ENCODE data around the gene KIR2DL1.
"Not testable (repeated sequence)": the region's sequence is repeated elsewhere in the genome, so short reads cannot be mapped to it uniquely, and the experiment has no call there.

Gene KIR2DL1

GRCh38 chr19:54769646-54770045, at the start of gene KIR2DL1:
KIR2DL1 (plus strand) TSS chr19:54769793; CDS start chr19:54769851, 58 bp downstream.
- in situ Hi-C loops (cut with HindIII; ENCODE audit: low pct_unique_long_range_greater_than_20kb, low sequenced_read_pairs); DNase-seq (ENCODE audit: low read depth in 1 of 2, low spot score in 1 of 2): not testable (repeated sequence)

- in situ Hi-C loops (cut with HindIII; ENCODE audit: low pct_unique_long_range_greater_than_20kb, low sequenced_read_pairs) = no loop called here
- DNase-seq (ENCODE audit: low read depth in 1 of 2, low spot score in 1 of 2) = no peak
- TF ChIP-seq JUND (IDR thresholded peaks at IDR 0.05; ENCODE audit: low read depth) = no peak
Observed at GRCh38 chr19:54724142-54724541, 45.5 kb upstream of the KIR2DL1 start, which contains the start of gene KIR3DL3. KIR3DL3 (plus strand) TSS chr19:54724442; CDS start chr19:54724497, 55 bp downstream.

- no peak for DNase-seq (ENCODE audit: low read depth in 1 of 2, low spot score in 1 of 2)
- TF ChIP-seq JUND (IDR thresholded peaks at IDR 0.05; ENCODE audit: low read depth) = no peak
- in situ Hi-C loops (cut with HindIII; ENCODE audit: low pct_unique_long_range_greater_than_20kb, low sequenced_read_pairs) = no loop called here
Observed at GRCh38 chr19:54724644-54725043, 44.9 kb upstream of the KIR2DL1 start.

- no peak for DNase-seq (ENCODE audit: low read depth in 1 of 2, low spot score in 1 of 2)
- in situ Hi-C loops (cut with HindIII; ENCODE audit: low pct_unique_long_range_greater_than_20kb, low sequenced_read_pairs) = no loop called here
- TF ChIP-seq JUND (IDR thresholded peaks at IDR 0.05; ENCODE audit: low read depth) = no peak
Observed at GRCh38 chr19:54725321-54725720, 44.3 kb upstream of the KIR2DL1 start.

GRCh38 chr19:54727562-54727961, 42.0 kb upstream of the KIR2DL1 start:
- no peak for TF ChIP-seq JUND (IDR thresholded peaks at IDR 0.05; ENCODE audit: low read depth)
- no peak for DNase-seq (ENCODE audit: low read depth in 1 of 2, low spot score in 1 of 2)
- in situ Hi-C loops (cut with HindIII; ENCODE audit: low pct_unique_long_range_greater_than_20kb, low sequenced_read_pairs) = no loop called here

GRCh38 chr19:54728167-54728566, 41.4 kb upstream of the KIR2DL1 start:
- no peak for TF ChIP-seq JUND (IDR thresholded peaks at IDR 0.05; ENCODE audit: low read depth)
- in situ Hi-C loops (cut with HindIII; ENCODE audit: low pct_unique_long_range_greater_than_20kb, low sequenced_read_pairs) = no loop called here
- DNase-seq (ENCODE audit: low read depth in 1 of 2, low spot score in 1 of 2) = no peak

GRCh38 chr19:54729416-54730188, 40.0 kb upstream of the KIR2DL1 start:
- no peak for TF ChIP-seq JUND (IDR thresholded peaks at IDR 0.05; ENCODE audit: low read depth)
- no peak for DNase-seq (ENCODE audit: low read depth in 1 of 2, low spot score in 1 of 2)
- in situ Hi-C loops (cut with HindIII; ENCODE audit: low pct_unique_long_range_greater_than_20kb, low sequenced_read_pairs) = no loop called here

GRCh38 chr19:54731191-54731590, 38.4 kb upstream of the KIR2DL1 start:
- DNase-seq (ENCODE audit: low read depth in 1 of 2, low spot score in 1 of 2) = no peak
- in situ Hi-C loops (cut with HindIII; ENCODE audit: low pct_unique_long_range_greater_than_20kb, low sequenced_read_pairs) = no loop called here
- TF ChIP-seq JUND (IDR thresholded peaks at IDR 0.05; ENCODE audit: low read depth) = no peak

GRCh38 chr19:54738306-54738705, 31.3 kb upstream of the KIR2DL1 start, which contains the start of gene KIR2DL3:
KIR2DL3 (plus strand) TSS chr19:54738513; CDS start chr19:54738546, 33 bp downstream.
- in situ Hi-C loops (cut with HindIII; ENCODE audit: low pct_unique_long_range_greater_than_20kb, low sequenced_read_pairs); DNase-seq (ENCODE audit: low read depth in 1 of 2, low spot score in 1 of 2): not testable (repeated sequence)

GRCh38 chr19:54738715-54739114, 30.9 kb upstream of the KIR2DL1 start:
- TF ChIP-seq JUND (IDR thresholded peaks at IDR 0.05; ENCODE audit: low read depth) = no peak
- no peak for DNase-seq (ENCODE audit: low read depth in 1 of 2, low spot score in 1 of 2)
- in situ Hi-C loops (cut with HindIII; ENCODE audit: low pct_unique_long_range_greater_than_20kb, low sequenced_read_pairs) = no loop called here

- TF ChIP-seq JUND (IDR thresholded peaks at IDR 0.05; ENCODE audit: low read depth) = no peak
- no peak for DNase-seq (ENCODE audit: low read depth in 1 of 2, low spot score in 1 of 2)
- in situ Hi-C loops (cut with HindIII; ENCODE audit: low pct_unique_long_range_greater_than_20kb, low sequenced_read_pairs) = no loop called here
Observed at GRCh38 chr19:54739587-54740497, 29.8 kb upstream of the KIR2DL1 start.

GRCh38 chr19:54741950-54742349, 27.6 kb upstream of the KIR2DL1 start:
- DNase-seq (ENCODE audit: low read depth in 1 of 2, low spot score in 1 of 2); in situ Hi-C loops (cut with HindIII; ENCODE audit: low pct_unique_long_range_greater_than_20kb, low sequenced_read_pairs): not testable (repeated sequence)

GRCh38 chr19:54744080-54744479, 25.5 kb upstream of the KIR2DL1 start:
- DNase-seq (ENCODE audit: low read depth in 1 of 2, low spot score in 1 of 2); in situ Hi-C loops (cut with HindIII; ENCODE audit: low pct_unique_long_range_greater_than_20kb, low sequenced_read_pairs): not testable (repeated sequence)

GRCh38 chr19:54747614-54748322, 21.8 kb upstream of the KIR2DL1 start:
- DNase-seq (ENCODE audit: low read depth in 1 of 2, low spot score in 1 of 2); in situ Hi-C loops (cut with HindIII; ENCODE audit: low pct_unique_long_range_greater_than_20kb, low sequenced_read_pairs): not testable (repeated sequence)

GRCh38 chr19:54750276-54750675, 19.3 kb upstream of the KIR2DL1 start:
- in situ Hi-C loops (cut with HindIII; ENCODE audit: low pct_unique_long_range_greater_than_20kb, low sequenced_read_pairs) = not testable (repeated sequence)

GRCh38 chr19:54756204-54757110, 13.1 kb upstream of the KIR2DL1 start:
- in situ Hi-C loops (cut with HindIII; ENCODE audit: low pct_unique_long_range_greater_than_20kb, low sequenced_read_pairs); DNase-seq (ENCODE audit: low read depth in 1 of 2, low spot score in 1 of 2): not testable (repeated sequence)

More at GRCh38 chr19:54750276-54750675, 19.3 kb upstream of the KIR2DL1 start:
- not testable (repeated sequence) for DNase-seq (ENCODE audit: low read depth in 1 of 2, low spot score in 1 of 2)

Data from T47D (cell line).